ENCODE data around the gene DPF3. TPM values are rescaled to one million over a fixed set of nuclear protein-coding genes. Genes with fewer than 3 reads are reported as not detected.

Gene DPF3
- total RNA-seq, 3 donors from 2014 or later, result 0.32 to 2.8 (median 1.3) TPM

DNA sequence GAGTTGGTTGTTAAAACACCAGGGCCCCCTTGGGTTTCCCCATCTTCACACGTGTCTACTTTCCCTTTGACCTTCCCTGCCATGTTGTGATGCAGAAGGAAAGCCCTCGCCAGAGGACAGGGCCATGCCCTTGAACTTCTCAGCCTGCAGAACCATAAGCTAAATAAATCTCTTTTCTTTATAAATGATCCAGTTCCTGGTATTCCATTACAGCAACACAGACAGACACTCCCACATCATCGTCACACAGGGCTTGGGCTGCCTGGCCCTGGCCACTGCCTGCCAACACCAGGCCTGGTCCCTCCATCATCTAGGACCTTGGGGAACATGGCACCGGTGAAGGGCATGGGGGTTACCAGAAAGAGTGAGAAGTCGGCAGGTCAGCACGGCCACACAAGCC, 84.8 kb downstream of the DPF3 start:
- Histone ChIP-seq H3K36me3 (no peaks in the 10 kb centered on the region), H3K9me3 (no peaks in the 10 kb centered on the region), H3K4me1 (no peaks in the 10 kb centered on the region), H3K27ac (no peak overlapping the region), H3K27me3 (no peaks in the 10 kb centered on the region), H3K4me3 (no peak overlapping the region)
- DNase-seq (ENCODE audit: low spot score in 2 of 2), result no peak
- TF ChIP-seq POLR2A (IDR thresholded peaks at IDR 0.05) (no peak), POLR2AphosphoS5 (IDR thresholded peaks at IDR 0.05) (no peak)
- TF ChIP-seq, protein P1, sequence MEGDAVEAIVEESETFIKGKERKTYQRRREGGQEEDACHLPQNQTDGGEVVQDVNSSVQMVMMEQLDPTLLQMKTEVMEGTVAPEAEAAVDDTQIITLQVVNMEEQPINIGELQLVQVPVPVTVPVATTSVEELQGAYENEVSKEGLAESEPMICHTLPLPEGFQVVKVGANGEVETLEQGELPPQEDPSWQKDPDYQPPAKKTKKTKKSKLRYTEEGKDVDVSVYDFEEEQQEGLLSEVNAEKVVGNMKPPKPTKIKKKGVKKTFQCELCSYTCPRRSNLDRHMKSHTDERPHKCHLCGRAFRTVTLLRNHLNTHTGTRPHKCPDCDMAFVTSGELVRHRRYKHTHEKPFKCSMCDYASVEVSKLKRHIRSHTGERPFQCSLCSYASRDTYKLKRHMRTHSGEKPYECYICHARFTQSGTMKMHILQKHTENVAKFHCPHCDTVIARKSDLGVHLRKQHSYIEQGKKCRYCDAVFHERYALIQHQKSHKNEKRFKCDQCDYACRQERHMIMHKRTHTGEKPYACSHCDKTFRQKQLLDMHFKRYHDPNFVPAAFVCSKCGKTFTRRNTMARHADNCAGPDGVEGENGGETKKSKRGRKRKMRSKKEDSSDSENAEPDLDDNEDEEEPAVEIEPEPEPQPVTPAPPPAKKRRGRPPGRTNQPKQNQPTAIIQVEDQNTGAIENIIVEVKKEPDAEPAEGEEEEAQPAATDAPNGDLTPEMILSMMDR (IDR thresholded peaks at IDR 0.05), result no peak
- intact Hi-C loops (cut with DNase I; ENCODE audit: low total_unique reads), result no loop called here

GRCh38 chr14:72808564-72808963, 85.3 kb downstream of the DPF3 start:
- TF ChIP-seq POLR2AphosphoS5 (IDR thresholded peaks at IDR 0.05) (no peak), POLR2A (IDR thresholded peaks at IDR 0.05) (no peak)
- TF ChIP-seq, protein P1 (IDR thresholded peaks at IDR 0.05), result no peak
- Histone ChIP-seq H3K4me1 (no peaks in the 10 kb centered on the region), H3K9me3 (no peaks in the 10 kb centered on the region), H3K27ac (no peak overlapping the region), H3K27me3 (no peaks in the 10 kb centered on the region), H3K36me3 (no peaks in the 10 kb centered on the region), H3K4me3 (no peak overlapping the region)
- intact Hi-C loops (cut with DNase I; ENCODE audit: low total_unique reads), result no loop called here
- no peak for DNase-seq (ENCODE audit: low spot score in 2 of 2)

DNA sequence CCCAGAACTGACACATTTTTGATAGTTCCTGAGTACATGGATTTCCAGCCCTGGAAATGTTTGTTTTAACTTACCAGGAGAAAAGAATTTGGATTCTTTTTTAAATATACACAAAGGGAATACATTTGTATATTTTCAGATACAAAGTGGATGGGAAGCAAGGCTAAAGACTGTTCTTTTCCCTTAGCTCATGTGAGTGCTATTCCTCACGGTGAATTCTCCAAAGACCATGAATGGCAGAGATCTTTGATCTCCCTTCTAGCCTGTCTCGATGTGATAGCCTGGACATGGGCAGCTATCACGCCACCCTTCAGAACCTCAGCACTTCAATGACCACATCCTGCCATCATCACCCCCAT, 91.3 kb downstream of the DPF3 start:
- intact Hi-C loops (cut with DNase I; ENCODE audit: low total_unique reads), result no loop called here
- DNase-seq (ENCODE audit: low spot score in 2 of 2), result no peak
- H3K4me1 ChIP-seq, result no peaks in the 10 kb centered on the region
- no peaks in the 10 kb centered on the region for H3K27me3 ChIP-seq
- H3K27ac ChIP-seq, result no peak overlapping the region
- no peaks in the 10 kb centered on the region for H3K36me3 ChIP-seq
- no peaks in the 10 kb centered on the region for H3K9me3 ChIP-seq
- TF ChIP-seq POLR2AphosphoS5 (IDR thresholded peaks at IDR 0.05), result no peak
- TF ChIP-seq, protein P1 (IDR thresholded peaks at IDR 0.05), result no peak
- TF ChIP-seq POLR2A (IDR thresholded peaks at IDR 0.05), result no peak
- no peak overlapping the region for H3K4me3 ChIP-seq

- no peaks in the 10 kb centered on the region for H3K9me3 ChIP-seq
- H3K4me1 ChIP-seq, result no peaks in the 10 kb centered on the region
- no peak overlapping the region for H3K27ac ChIP-seq
- H3K4me3 ChIP-seq, result no peak overlapping the region
- no peaks in the 10 kb centered on the region for H3K36me3 ChIP-seq
- TF ChIP-seq POLR2AphosphoS5 (IDR thresholded peaks at IDR 0.05) (no peak), POLR2A (IDR thresholded peaks at IDR 0.05) (no peak)
- TF ChIP-seq, protein P1 (IDR thresholded peaks at IDR 0.05), result no peak
- intact Hi-C loops (cut with DNase I; ENCODE audit: low total_unique reads), result no loop called here
- DNase-seq (ENCODE audit: low spot score in 2 of 2), result no peak
- H3K27me3 ChIP-seq, result no peaks in the 10 kb centered on the region
Observed at GRCh38 chr14:72801836-72802587, 91.9 kb downstream of the DPF3 start.

DNA sequence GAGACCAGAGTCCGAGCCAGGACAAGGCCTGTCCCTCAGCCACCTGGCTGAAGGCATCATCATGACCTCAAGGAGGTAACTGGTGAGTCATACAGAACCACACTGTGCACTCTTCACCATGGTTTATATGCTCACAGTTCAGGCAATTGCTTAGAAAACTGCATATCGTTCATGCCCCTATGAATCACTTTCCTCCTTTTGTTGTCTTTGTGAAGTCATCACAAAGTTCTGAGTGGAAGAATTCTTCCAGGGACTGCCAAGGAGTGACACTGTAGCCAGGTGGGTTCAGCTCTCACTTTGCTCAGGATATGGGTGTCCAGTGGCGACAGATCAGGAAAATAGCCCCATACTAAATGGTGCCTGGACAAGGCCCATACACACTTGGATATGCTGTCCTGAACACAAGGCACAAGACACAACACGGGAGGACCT, 92.5 kb downstream of the DPF3 start:
- no peak for DNase-seq (ENCODE audit: low spot score in 2 of 2)
- intact Hi-C loops (cut with DNase I; ENCODE audit: low total_unique reads), result no loop called here
- Histone ChIP-seq H3K4me3 (no peak overlapping the region), H3K27me3 (no peaks in the 10 kb centered on the region), H3K9me3 (no peaks in the 10 kb centered on the region), H3K4me1 (no peaks in the 10 kb centered on the region), H3K27ac (no peak overlapping the region), H3K36me3 (no peaks in the 10 kb centered on the region)
- TF ChIP-seq POLR2AphosphoS5 (IDR thresholded peaks at IDR 0.05), result no peak
- TF ChIP-seq, protein P1 (IDR thresholded peaks at IDR 0.05), result no peak
- no peak for TF ChIP-seq POLR2A (IDR thresholded peaks at IDR 0.05)
